Smooth muscle cell (in vitro differentiated cells): Measurements from ENCODE around the gene CDKN1A. TPM values are rescaled to one million over a fixed set of nuclear protein-coding genes. Genes with fewer than 3 reads are reported as not detected.

Experiments
- DNase-seq: peaks from one replicate; lab custom pipeline; 2025; ENCODE audit not compliant: unreplicated experiment; lab: John Stamatoyannopoulos, UW
- H2AFZ ChIP-seq: fragments of 200-600 bp; sonication (generic); 2 replicates; pipeline ENCODE4 v1.6.0; 2016; ENCODE audit warnings: antibody characterized with exemption, low read depth, mild to moderate bottlenecking
- H3F3A ChIP-seq: fragments of 200-600 bp; sonication (generic); 2 replicates; pipeline ENCODE4 v1.6.0; 2017; ENCODE audit warnings: antibody characterized with exemption, low read depth
- H3K27ac ChIP-seq: fragments of 200-600 bp; sonication (generic); 2 replicates; pipeline ENCODE4 v1.5.1; 2016; ENCODE audit warnings: low read depth, mild to moderate bottlenecking
- H3K27me3 ChIP-seq: fragments of 200-600 bp; sonication (generic); 2 replicates; pipeline ENCODE4 v1.6.1; 2016; ENCODE audit warnings: low read depth, mild to moderate bottlenecking
- H3K36me3 ChIP-seq: fragments of 200-600 bp; sonication (generic); 2 replicates; pipeline ENCODE4 v1.5.1; 2016; ENCODE audit warnings: low read depth
- H3K4me1 ChIP-seq: fragments of 200-600 bp; sonication (generic); 2 replicates; pipeline ENCODE4 v1.5.1; 2016; ENCODE audit warnings: low read depth
- H3K4me2 ChIP-seq: fragments of 200-600 bp; sonication (generic); 2 replicates; pipeline ENCODE4 v1.6.0; 2016; ENCODE audit warnings: mild to moderate bottlenecking
- H3K4me3 ChIP-seq: fragments of 200-600 bp; sonication (generic); 2 replicates; pipeline ENCODE4 v1.5.1; 2016; ENCODE audit warnings: mild to moderate bottlenecking
- H3K79me2 ChIP-seq: fragments of 200-600 bp; sonication (generic); 2 replicates; pipeline ENCODE4 v1.6.0; 2016; ENCODE audit warnings: low read depth, mild to moderate bottlenecking
- H3K9ac ChIP-seq: fragments of 200-600 bp; sonication (generic); 2 replicates; pipeline ENCODE4 v1.6.0; 2016; ENCODE audit warnings: low read depth
- H3K9me3 ChIP-seq: fragments of 200-600 bp; sonication (generic); replicated peaks from 2 replicates; pipeline ENCODE4 v1.5.1; 2016; ENCODE audit warnings: low read depth
- H4K20me1 ChIP-seq: fragments of 200-600 bp; sonication (generic); 2 replicates; pipeline ENCODE4 v1.6.0; 2016; ENCODE audit warnings: low read depth
- CTCF ChIP-seq: fragments of 200-600 bp; sonication (generic); IDR thresholded peaks from 2 replicates; pipeline ENCODE4 v1.5.1; 2017; ENCODE audit warnings: borderline replicate concordance, mild to moderate bottlenecking, antibody characterized with exemption; ENCODE audit not compliant: insufficient read depth, poor library complexity, severe bottlenecking
- WGBS: methylation state at CpG from one replicate; pipeline ENCODE4 v1.1.7; 2016; ENCODE audit warnings: low lambda C conversion rate; 5-methylcytosine and 5-hydroxymethylcytosine counted together
- polyA plus RNA-seq: library from polyadenylated mRNA; unstranded; fragments of >200 nt; fragmentation: Nextera tagmentation; extraction: Ambion mirVana; gene quantifications from 2 replicates; pipeline ENCODE4 v1.2.1, GENCODE V29; 2016
- total RNA-seq: library from RNA; depleted of rRNA; stranded (reverse); fragments of >200 nt; gene quantifications from 2 replicates; pipeline ENCODE4 v1.2.3, GENCODE V29; 2014

CDKN1A gene
- total and polyA plus RNA-seq, 2 experiments from 2014 or later: 859 to 1,633 TPM

- Histone ChIP-seq H3K4me2 (peak overlapping the region; percentile 72), H3K79me2 (no peaks in the 10 kb centered on the region), H3K4me3 (no peak overlapping the region), H2AFZ (no peak overlapping the region), H3K36me3 (no peaks in the 10 kb centered on the region), H3K27ac (peak overlapping the region; percentile 92), H4K20me1 (no peaks in the 10 kb centered on the region), H3K27me3 (no peaks in the 10 kb centered on the region), H3K9me3 (no peaks in the 10 kb centered on the region), H3K4me1 (peaks cover 34% of the 10 kb centered on the region), H3K9ac (peak overlapping the region; percentile 66), H3F3A (peaks cover 8% of the 10 kb centered on the region)
- WGBS: 8% methylated on average over 9 of the region's 9 CpGs
- TF ChIP-seq CTCF: no peak
- peak; percentile 52 for DNase-seq
Observed at GRCh38 chr6:36666826-36667591, 11.5 kb upstream of the CDKN1A start.

DNA sequence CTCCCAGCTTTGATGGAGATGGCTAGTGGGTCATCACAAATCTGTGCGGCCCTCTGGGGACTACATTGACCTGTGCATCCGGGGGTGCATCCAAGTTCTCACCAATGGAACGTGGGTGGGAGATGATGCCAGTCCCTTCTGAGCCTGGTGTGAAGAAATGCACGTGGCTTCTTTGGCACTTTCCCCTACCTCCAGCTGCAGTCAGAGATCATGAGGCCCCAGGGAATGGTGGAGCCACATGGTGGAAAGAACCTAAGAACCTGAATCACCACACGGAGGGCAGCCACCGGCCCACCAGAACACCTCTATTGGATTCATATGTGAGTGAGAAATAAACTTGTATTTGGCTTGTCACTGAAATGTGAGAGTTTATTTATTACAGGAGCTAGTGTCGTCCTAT lies 9.9 kb upstream of the CDKN1A start:
- H3K27ac ChIP-seq: no peak overlapping the region
- H3F3A ChIP-seq: peaks cover 8% of the 10 kb centered on the region
- H3K4me1 ChIP-seq: peaks cover 28% of the 10 kb centered on the region
- TF ChIP-seq CTCF: no peak
- H3K27me3 ChIP-seq: no peaks in the 10 kb centered on the region
- H2AFZ ChIP-seq: no peak overlapping the region
- H4K20me1 ChIP-seq: no peaks in the 10 kb centered on the region
- peak overlapping the region; percentile 66 for H3K9ac ChIP-seq
- no peaks in the 10 kb centered on the region for H3K9me3 ChIP-seq
- no peak overlapping the region for H3K4me3 ChIP-seq
- no peak overlapping the region for H3K4me2 ChIP-seq
- no peaks in the 10 kb centered on the region for H3K79me2 ChIP-seq
- no peak for DNase-seq
- WGBS: 96% methylated on average over 7 of the region's 7 CpGs
- H3K36me3 ChIP-seq: no peaks in the 10 kb centered on the region

DNA sequence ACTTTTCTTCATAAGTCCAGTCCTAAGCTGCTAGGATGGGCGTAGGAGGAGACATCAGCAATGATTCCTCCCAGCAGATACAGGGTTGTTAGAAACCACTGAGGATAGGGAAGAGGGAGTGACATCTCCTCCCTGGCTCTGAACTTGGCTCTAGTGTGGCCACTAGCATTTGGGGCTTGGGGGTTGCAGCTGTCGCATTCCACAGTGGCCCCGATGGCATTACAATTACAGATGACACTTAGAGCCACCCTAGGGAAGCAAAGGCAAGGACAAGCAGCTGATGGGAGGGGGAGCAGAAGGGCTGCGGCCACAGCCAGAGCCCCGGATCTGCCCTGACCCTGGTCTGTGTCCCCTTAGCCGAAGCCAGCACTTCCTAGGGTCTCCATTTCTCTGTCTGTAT lies 9.5 kb upstream of the CDKN1A start:
- H3K79me2 ChIP-seq: no peaks in the 10 kb centered on the region
- WGBS: 93% methylated on average over 6 of the region's 6 CpGs

More for the DNA sequence above, 9.5 kb upstream of the CDKN1A start:
- no peak overlapping the region for H2AFZ ChIP-seq
- no peak for DNase-seq
- peaks cover 28% of the 10 kb centered on the region for H3K4me1 ChIP-seq
- no peaks in the 10 kb centered on the region for H3K36me3 ChIP-seq
- H3K9me3 ChIP-seq: no peaks in the 10 kb centered on the region
- H3K4me2 ChIP-seq: no peak overlapping the region
- no peak for TF ChIP-seq CTCF
- no peak overlapping the region for H3K4me3 ChIP-seq
- no peaks in the 10 kb centered on the region for H4K20me1 ChIP-seq
- H3F3A ChIP-seq: peaks cover 8% of the 10 kb centered on the region
- H3K27ac ChIP-seq: no peak overlapping the region
- H3K27me3 ChIP-seq: no peaks in the 10 kb centered on the region
- no peak overlapping the region for H3K9ac ChIP-seq
